HEK293 (cell line): ENCODE data around the gene ZNF184.

Experiments
- CTCF ChIP-seq: fragments of 450-650 bp; formaldehyde crosslinking; IDR thresholded peaks from 2 replicates; pipeline ENCODE4 v1.5.1; 2016; ENCODE audit warnings: missing biosample characterization, missing genetic modification characterization
- ZNF239 ChIP-seq: fragments of 450-650 bp; formaldehyde crosslinking; IDR thresholded peaks from 2 replicates; pipeline ENCODE4 v1.5.1; 2016; ENCODE audit warnings: missing biosample characterization, missing genetic modification characterization
- ZNF561 ChIP-seq: fragments of 450-650 bp; IDR thresholded peaks from 2 replicates; pipeline ENCODE4 v1.5.1; 2018; ENCODE audit warnings: missing biosample characterization, missing genetic modification characterization, borderline replicate concordance
- ZNF580 ChIP-seq: fragments of 450-650 bp; formaldehyde crosslinking; IDR thresholded peaks from 2 replicates; pipeline ENCODE4 v1.5.1; 2016; ENCODE audit warnings: missing biosample characterization, missing genetic modification characterization
- ZXDB ChIP-seq: fragments of 450-650 bp; formaldehyde crosslinking; IDR thresholded peaks from 2 replicates; pipeline ENCODE4 v1.5.1; 2016; ENCODE audit warnings: missing biosample characterization, missing genetic modification characterization

- peak; percentile 97 for TF ChIP-seq ZNF580
- peak; percentile 97 for TF ChIP-seq ZNF561 (tag by site-specific recombination)
- no peak for TF ChIP-seq CTCF (tag by site-specific recombination)
- no peak for TF ChIP-seq ZNF239
- TF ChIP-seq ZXDB: peak; percentile 90
These were observed 32.5 kb upstream of the ZNF184 start for GRCh38 chr6:27505209-27506027.
